GM12892 (cell line): ENCODE results near the gene SPATA18.
"Not testable (repeated sequence)": the region's sequence is repeated elsewhere in the genome, so short reads cannot be mapped to it uniquely, and the experiment has no call there.

Source experiments
- DNase-seq: peaks from one replicate; pipeline ENCODE4 v3.0.0; 2011; ENCODE audit not compliant: insufficient read length
- FAIRE-seq: peaks from 2 replicates; lab custom pipeline; 2011; peaks lifted over from hg19 to GRCh38; lab: Jason Lieb, UNC
- POLR2A ChIP-seq: IDR thresholded peaks from 2 replicates; pipeline ENCODE4 v1.6.1; 2011; ENCODE audit warnings: low read depth, low read length, control low read depth
- POLR2AphosphoS5 ChIP-seq: IDR thresholded peaks from 2 replicates; pipeline ENCODE4 v1.6.1; 2011; ENCODE audit warnings: low read depth, low read length, control low read depth
- TAF1 ChIP-seq: IDR thresholded peaks from 2 replicates; pipeline ENCODE4 v1.6.1; 2011; ENCODE audit warnings: low read depth, mild to moderate bottlenecking, control low read depth, low read length, borderline replicate concordance

Gene SPATA18

GRCh38 chr4:52111995-52112394, 60.9 kb downstream of the SPATA18 start:
- no peak for TF ChIP-seq POLR2A
- no peak for TF ChIP-seq POLR2AphosphoS5
- TF ChIP-seq TAF1 = no peak
- FAIRE-seq = no peak
- no peak for DNase-seq

DNA sequence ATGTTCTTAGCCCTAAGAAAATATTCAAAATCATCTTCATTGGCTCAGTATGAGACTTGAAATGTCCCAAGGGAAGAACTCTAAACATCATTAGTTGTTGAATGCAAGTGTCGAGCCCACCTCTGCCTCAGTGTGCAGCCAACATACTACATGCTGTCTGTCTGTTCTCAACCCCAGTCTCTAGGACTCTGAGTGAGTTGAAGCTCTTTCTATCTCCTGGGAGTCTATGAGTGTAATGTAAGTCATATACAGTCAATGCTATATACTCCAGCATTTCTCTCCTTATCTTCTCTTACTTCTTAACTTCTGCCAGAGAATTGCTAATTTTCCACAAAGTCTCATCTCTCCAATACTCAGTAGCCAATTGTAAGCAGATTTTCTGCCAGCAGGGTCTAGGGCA, 61.3 kb downstream of the SPATA18 start:
- DNase-seq (no peak), FAIRE-seq (no peak)
- TF ChIP-seq TAF1 = no peak
- no peak for TF ChIP-seq POLR2A
- TF ChIP-seq POLR2AphosphoS5 = no peak

DNA sequence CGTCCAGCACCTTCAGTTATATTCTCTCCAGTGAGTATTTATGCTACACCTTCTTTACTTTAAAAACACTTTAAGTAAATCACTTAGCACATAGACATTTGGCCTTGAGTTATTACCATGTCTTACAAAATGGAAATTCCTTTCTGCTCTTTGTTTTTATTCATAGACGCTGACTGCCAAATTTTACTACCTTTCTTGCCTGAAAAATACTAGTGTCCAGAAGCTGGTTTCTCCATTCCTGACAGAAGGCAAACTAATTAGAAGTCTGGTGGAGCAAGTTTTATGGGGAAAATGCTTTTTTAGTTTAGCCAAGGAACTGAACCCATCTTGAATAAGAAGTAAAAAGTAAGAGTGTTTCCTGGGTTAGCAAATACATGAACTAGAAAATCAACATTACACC, 65.5 kb downstream of the SPATA18 start:
- FAIRE-seq (no peak), DNase-seq (no peak)

DNA sequence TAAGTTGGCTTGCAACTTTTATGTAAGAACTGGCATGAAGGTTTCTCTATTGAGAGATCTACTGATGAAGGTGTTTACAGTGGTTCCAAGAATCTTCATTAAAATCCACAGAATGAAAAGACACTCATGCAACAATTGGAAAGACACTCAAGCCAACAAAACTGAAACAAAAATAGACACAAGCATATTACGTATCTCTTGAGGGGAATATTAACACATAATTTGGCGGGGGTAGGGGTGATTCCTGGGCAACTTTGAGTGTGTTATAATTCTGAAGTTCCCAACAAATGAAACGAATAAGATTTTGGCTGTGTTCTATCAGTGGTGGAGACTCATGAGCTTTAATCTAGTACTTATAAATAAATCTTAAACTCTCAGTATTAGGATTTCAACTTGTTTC, 75.1 kb downstream of the SPATA18 start:
- no peak for TF ChIP-seq TAF1
- TF ChIP-seq POLR2AphosphoS5 = no peak
- TF ChIP-seq POLR2A = no peak
- DNase-seq (no peak), FAIRE-seq (no peak)

More for the DNA sequence above, 65.5 kb downstream of the SPATA18 start:
- TF ChIP-seq POLR2AphosphoS5 (no peak), TAF1 (no peak), POLR2A (no peak)

DNA sequence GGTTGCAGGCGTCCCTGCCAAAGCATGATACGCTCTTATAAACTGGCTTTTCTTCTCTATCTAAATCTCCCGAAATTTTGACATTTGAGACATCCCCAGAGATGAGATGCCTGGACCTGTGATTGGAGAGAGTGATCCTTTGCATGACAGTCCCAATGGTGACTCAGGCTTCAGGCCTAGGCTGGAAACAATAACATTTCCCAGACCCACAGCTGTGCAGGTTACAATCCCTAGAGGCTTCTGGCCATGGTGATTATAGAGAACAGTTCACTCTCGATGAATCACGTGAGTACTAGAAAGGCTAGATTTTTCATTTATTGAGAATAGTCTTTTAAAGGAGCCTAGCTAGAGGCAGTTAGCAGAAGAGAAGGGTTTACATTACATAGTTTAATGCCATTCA, 75.9 kb downstream of the SPATA18 start:
- no peak for TF ChIP-seq TAF1
- DNase-seq (no peak), FAIRE-seq (no peak)

- FAIRE-seq (no peak), DNase-seq (no peak)
- TF ChIP-seq TAF1 = no peak
Measured at GRCh38 chr4:52135171-52135570, 84.1 kb downstream of the SPATA18 start.

GRCh38 chr4:52137152-52137551, 86.0 kb downstream of the SPATA18 start:
- FAIRE-seq = peak; percentile 30
- not testable (repeated sequence) for DNase-seq

- TF ChIP-seq POLR2AphosphoS5 = no peak
- TF ChIP-seq POLR2A = no peak
- TF ChIP-seq TAF1 = no peak
- DNase-seq (no peak), FAIRE-seq (no peak)
Measured at GRCh38 chr4:52142816-52143215, 91.7 kb downstream of the SPATA18 start.

DNA sequence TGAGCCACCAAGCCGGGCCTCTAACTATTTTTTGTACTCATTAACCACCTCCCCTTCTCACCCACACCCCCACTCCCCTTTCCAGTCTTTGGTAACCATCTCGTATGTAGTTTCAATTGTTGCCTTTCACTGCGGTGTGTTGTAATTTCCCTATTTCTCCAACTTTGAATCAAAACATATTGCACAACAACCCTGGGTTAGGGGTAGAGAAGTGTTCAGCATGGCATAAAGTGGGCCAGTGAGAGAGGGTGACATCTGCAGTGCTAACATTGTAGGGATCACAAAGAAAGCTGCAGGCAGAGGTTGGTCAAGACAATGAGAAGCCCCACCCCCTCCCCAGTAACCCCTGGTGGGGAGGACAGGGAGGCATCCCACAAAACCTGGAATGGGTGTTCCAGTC, 92.7 kb downstream of the SPATA18 start:
- DNase-seq (no peak), FAIRE-seq (no peak)
- no peak for TF ChIP-seq TAF1
- no peak for TF ChIP-seq POLR2A
- TF ChIP-seq POLR2AphosphoS5 = no peak

DNA sequence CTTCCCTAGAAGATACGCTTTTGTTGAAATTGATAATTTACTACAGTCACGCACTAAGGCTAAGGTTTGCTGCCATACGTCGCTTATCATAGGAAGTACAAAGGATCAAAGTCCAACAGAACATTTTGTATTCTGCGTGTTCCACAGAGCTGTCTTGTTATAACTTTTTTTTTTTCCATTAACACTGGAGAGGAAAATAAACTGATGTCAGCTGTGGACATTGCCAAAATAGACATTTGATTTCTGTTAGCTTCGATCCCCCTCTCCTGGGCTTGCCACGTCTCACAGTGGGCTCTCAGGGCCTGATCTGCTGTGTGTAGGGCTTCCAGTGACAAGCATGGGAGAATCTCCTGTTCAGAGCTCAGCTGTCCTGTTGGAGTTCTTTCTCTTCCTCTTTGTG, 93.3 kb downstream of the SPATA18 start:
- DNase-seq (no peak), FAIRE-seq (no peak)
- TF ChIP-seq POLR2AphosphoS5 = no peak
- no peak for TF ChIP-seq TAF1
